GM12872 (cell line): Measurements from ENCODE around the gene HOXC10.

Source experiments
- CTCF ChIP-seq: IDR thresholded peaks from 3 replicates; pipeline ENCODE4 v1.5.1; 2011; ENCODE audit warnings: low read depth, mild to moderate bottlenecking, low read length, moderate library complexity; ENCODE audit not compliant: insufficient read depth

HOXC10 gene

GRCh38 chr12:53956914-53957536 is 27.9 kb upstream of the HOXC10 start:
- TF ChIP-seq CTCF: no peak

- no peak for TF ChIP-seq CTCF
Observed at GRCh38 chr12:53958128-53958527, 26.8 kb upstream of the HOXC10 start.

GRCh38 chr12:53959314-53959713 is 25.6 kb upstream of the HOXC10 start:
- TF ChIP-seq CTCF: no peak

- no peak for TF ChIP-seq CTCF
Observed at GRCh38 chr12:53960187-53961024, 24.5 kb upstream of the HOXC10 start.

GRCh38 chr12:53961025-53961761 is 23.8 kb upstream of the HOXC10 start:
- no peak for TF ChIP-seq CTCF

- TF ChIP-seq CTCF: no peak
Observed at GRCh38 chr12:53963005-53963404, 21.9 kb upstream of the HOXC10 start.
